ENCODE results near the gene HDLBP. TPM values are rescaled to one million over a fixed set of nuclear protein-coding genes. Genes with fewer than 3 reads are reported as not detected.
A peak's percentile ranks its signal among the peaks of the same experiment; 100 is the strongest.

Gene HDLBP
- total and polyA plus RNA-seq, 2 experiments from 2014 or later: 230 to 306 TPM

GRCh38 chr2:241204490-241204889 lies 111.0 kb downstream of the HDLBP start (continued):
- TF ChIP-seq ZNF462 (CRISPR knock-in tag; IDR thresholded peaks at IDR 0.05) (no peak), JUNB (IDR thresholded peaks at IDR 0.05; ENCODE audit: unreplicated experiment) (no peak), EZH2 (IDR thresholded peaks at IDR 0.05; ENCODE audit: low read depth, unreplicated experiment) (no peak), STAT1 (IDR thresholded peaks at IDR 0.05; ENCODE audit: unreplicated experiment) (no peak), NANOG (IDR thresholded peaks at IDR 0.05; ENCODE audit: borderline replicate concordance) (no peak), CTCF (conservative IDR thresholded peaks at IDR 0.05; ENCODE audit: low read depth in 2 of 2) (no peak), CREB1 (CRISPR knock-in tag; IDR thresholded peaks at IDR 0.05; ENCODE audit: low read depth) (no peak)

- Histone ChIP-seq H3K27ac (ENCODE audit: low read depth) (no peak overlapping the region), H4K20me1 (replicated peaks; ENCODE audit: insufficient read depth) (no peaks in the 10 kb centered on the region), H3F3A (replicated peaks; ENCODE audit: low read depth) (no peaks in the 10 kb centered on the region), H3K4me3 (no peak overlapping the region), H2AFZ (no peak overlapping the region), H3K9me2 (ENCODE audit: insufficient read depth) (no peaks in the 10 kb centered on the region), H3K36me3 (ENCODE audit: insufficient read depth) (no peaks in the 10 kb centered on the region), H3K27me3 (ENCODE audit: insufficient read depth) (no peaks in the 10 kb centered on the region), H3K4me1 (ENCODE audit: insufficient read depth) (no peaks in the 10 kb centered on the region), H3K4me2 (no peak overlapping the region), H3K79me2 (replicated peaks; ENCODE audit: insufficient read depth) (no peaks in the 10 kb centered on the region)
- H3K36me3 Mint-ChIP-seq (ENCODE audit: low read depth): no peaks in the 10 kb centered on the region
- H3K9me3 Mint-ChIP-seq: no peaks in the 10 kb centered on the region
- no peak for DNase-seq (ENCODE audit: low spot score)
- H3K27ac Mint-ChIP-seq: peak overlapping the region; percentile 65; the same call in 1 of the 2 replicates
- no peaks in the 10 kb centered on the region for H3K4me1 Mint-ChIP-seq
- no peak overlapping the region for H3K4me3 Mint-ChIP-seq
- no peak for ATAC-seq
- peaks cover 7% of the 10 kb centered on the region for H3K27me3 Mint-ChIP-seq (ENCODE audit: insufficient read depth, low read depth, poor library complexity)
- no peak for TF ChIP-seq CTCF (conservative IDR thresholded peaks at IDR 0.05; ENCODE audit: low read depth in 2 of 2)
Observed at GRCh38 chr2:241204010-241204384, 111.5 kb downstream of the HDLBP start.
